Measurements from ENCODE around the gene MPPED1.

- no peak for TF ChIP-seq IRF2 (CRISPR knock-in tag; IDR thresholded peaks at IDR 0.05; ENCODE audit: borderline replicate concordance, low read depth)
- TF ChIP-seq CTCF (IDR thresholded peaks at IDR 0.05): no peak
- TF ChIP-seq MAX (CRISPR knock-in tag; IDR thresholded peaks at IDR 0.05): no peak
- no peak for TF ChIP-seq USF1 (CRISPR knock-in tag; IDR thresholded peaks at IDR 0.05)
- TF ChIP-seq MLX (CRISPR knock-in tag; IDR thresholded peaks at IDR 0.05): no peak
- TF ChIP-seq AFF4 (CRISPR knock-in tag; IDR thresholded peaks at IDR 0.05; ENCODE audit: borderline replicate concordance): no peak
Measured at GRCh38 chr22:43484227-43484626, 72.4 kb downstream of the MPPED1 start.

Data from WTC11 (cell line).